SJCRH30 (cell line): ENCODE measurements around the gene CAND1. TPM values are rescaled to one million over a fixed set of nuclear protein-coding genes. Genes with fewer than 3 reads are reported as not detected.

Experiments used
- DNase-seq, 2 experiments: peaks; one replicate each; pipeline ENCODE4 v3.0.0-alpha.2; 2015 to 2020
- H3K27ac ChIP-seq: fragments of 250-450 bp; sonication (Bioruptor Pico); 2 replicates; pipeline ENCODE4 v1.5.1; 2020; ENCODE audit warnings: mild to moderate bottlenecking, moderate library complexity
- H3K27me3 ChIP-seq: fragments of 250-450 bp; sonication (Bioruptor Pico); 2 replicates; pipeline ENCODE4 v1.5.1; 2020; ENCODE audit warnings: mild to moderate bottlenecking, moderate library complexity
- H3K36me3 ChIP-seq: fragments of 250-450 bp; sonication (Bioruptor Pico); 2 replicates; pipeline ENCODE4 v1.5.1; 2020; ENCODE audit warnings: mild to moderate bottlenecking, moderate library complexity
- H3K4me1 ChIP-seq: fragments of 250-450 bp; sonication (Bioruptor Pico); 2 replicates; pipeline ENCODE4 v1.5.1; 2020; ENCODE audit warnings: mild to moderate bottlenecking, moderate library complexity
- H3K4me3 ChIP-seq: fragments of 250-450 bp; sonication (Bioruptor Pico); 2 replicates; pipeline ENCODE4 v1.5.1; 2020; ENCODE audit warnings: mild to moderate bottlenecking, moderate library complexity
- H3K9me3 ChIP-seq: fragments of 250-450 bp; sonication (Bioruptor Pico); replicated peaks from 2 replicates; pipeline ENCODE4 v1.5.1; 2020; ENCODE audit warnings: mild to moderate bottlenecking, moderate library complexity
- total RNA-seq: library from RNA; depleted of rRNA; stranded (reverse); fragments of >200 nt; shearing (Covaris generic); gene quantifications from 2 replicates; pipeline ENCODE4 v1.2.3, GENCODE V29; 2014

The CAND1 gene
- total RNA-seq, 1 experiment from 2014 or later: 173 TPM

DNA sequence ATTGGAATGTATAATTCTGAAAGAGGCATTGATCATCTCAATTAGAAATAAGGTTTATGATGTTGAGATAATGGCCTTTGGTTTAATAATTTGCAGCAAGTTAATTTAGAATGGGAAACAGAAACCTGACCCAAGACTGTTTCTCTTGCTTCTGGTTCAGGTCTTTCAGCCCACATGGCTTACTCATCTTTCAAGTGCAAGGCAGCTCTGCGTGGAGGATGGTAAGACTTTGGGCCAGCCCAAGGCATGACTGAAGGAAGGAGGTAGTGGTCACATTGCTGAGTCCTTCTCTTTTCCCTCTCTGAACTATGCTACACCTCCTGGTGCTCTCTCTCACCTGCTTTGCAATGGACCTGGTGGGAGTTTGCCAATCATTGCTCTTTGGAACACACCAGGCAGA lies 98.7 kb downstream of the CAND1 start:
- no peaks in the 10 kb centered on the region; the same call in none of the 2 replicates for H3K9me3 ChIP-seq
- no peak for DNase-seq
- peaks cover 27% of the 10 kb centered on the region for H3K4me1 ChIP-seq
- H3K27me3 ChIP-seq: no peaks in the 10 kb centered on the region
- H3K36me3 ChIP-seq: no peaks in the 10 kb centered on the region
- no peak overlapping the region for H3K4me3 ChIP-seq
- no peak overlapping the region for H3K27ac ChIP-seq
